GM19397 (cell line): ENCODE results near the gene SMIM24.
"Not testable (repeated sequence)": the region's sequence is repeated elsewhere in the genome, so short reads cannot be mapped to it uniquely, and the experiment has no call there.

Experiments
- ATAC-seq: cut with Tn5 transposase; IDR thresholded peaks from one replicate; pipeline ENCODE4 v1.9.1; 2021; ENCODE audit warnings: mild to moderate bottlenecking, moderate library complexity; ENCODE audit not compliant: unreplicated experiment

SMIM24 gene

GRCh38 chr19:3480383-3481091 lies at the start of gene SMIM24:
Gene SMIM24, minus strand, starts transcription at chr19:3480525. Its CDS starts 62 bp downstream, at chr19:3480463.
- no peak for ATAC-seq

DNA sequence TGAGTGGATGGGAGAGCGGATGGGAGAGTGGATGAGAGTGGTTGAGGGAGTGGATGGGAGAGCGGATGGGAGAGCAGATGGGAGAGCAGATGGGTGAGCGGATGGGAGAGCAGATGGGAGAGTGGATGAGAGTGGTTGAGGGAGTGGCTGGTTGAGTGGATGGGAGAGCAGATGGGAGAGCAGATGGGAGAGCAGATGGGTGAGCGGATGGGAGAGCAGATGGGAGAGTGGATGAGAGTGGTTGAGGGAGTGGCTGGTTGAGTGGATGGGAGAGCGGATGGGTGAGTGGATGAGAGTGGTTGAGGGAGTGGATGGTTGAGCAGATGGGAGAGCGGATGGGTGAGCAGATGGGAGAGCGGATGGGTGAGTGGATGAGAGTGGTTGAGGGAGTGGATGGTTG lies 49.0 kb upstream of the SMIM24 start:
- ATAC-seq, result not testable (repeated sequence)

DNA sequence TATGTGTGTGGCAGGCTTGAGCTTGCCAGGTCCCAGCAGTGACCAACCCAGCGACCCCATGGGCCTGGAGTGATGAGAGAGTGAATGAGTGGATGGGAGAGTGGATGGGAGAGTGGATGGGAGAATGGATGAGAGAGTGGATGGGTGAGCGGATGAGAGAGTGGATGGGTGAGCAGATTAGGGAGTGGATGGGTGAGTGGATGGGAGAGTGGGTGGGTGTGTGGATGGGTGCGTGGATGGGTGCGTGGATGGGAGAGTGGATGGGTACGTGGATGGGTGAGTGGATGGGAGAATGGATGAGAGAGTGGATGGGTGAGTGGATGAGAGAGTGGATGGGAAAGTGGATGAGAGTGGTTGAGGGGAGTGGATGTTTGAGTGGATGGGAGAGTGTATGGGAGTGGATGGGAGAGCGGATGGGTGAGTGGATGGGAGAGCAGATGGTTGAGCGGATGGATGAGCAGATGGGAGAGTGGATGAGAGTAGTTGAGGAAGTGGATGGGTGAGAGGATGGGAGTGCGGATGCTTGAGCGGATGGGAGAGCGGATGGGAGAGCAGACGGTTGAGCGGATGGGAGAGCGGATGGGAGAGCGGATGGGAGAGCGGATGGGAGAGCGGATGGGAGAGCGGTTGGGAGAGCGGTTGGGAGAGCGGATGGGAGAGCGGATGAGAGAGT lies 48.4 kb upstream of the SMIM24 start:
- no peak for ATAC-seq

DNA sequence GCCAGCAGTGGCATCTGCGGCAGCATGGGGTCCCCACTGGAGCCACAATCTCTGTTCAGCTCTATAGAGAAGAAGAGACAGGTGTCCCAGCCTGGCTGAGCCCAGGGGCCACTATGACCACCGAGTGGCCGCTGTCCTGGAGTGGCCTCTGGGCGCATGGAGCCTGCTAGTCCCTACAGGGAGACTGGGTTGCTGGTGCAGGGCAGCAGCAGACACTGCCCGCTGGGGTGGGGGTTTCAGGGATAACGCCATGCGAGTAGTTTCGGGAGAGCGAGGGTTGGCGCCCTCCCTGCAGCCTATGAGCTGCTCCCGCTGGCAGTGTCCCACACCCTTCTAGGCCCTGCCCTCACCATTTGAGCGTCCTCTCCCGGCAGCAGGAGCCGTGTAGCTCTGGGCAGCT lies 47.8 kb upstream of the SMIM24 start:
- no peak for ATAC-seq

GRCh38 chr19:3527238-3527910 lies 47.0 kb upstream of the SMIM24 start:
- no peak for ATAC-seq

GRCh38 chr19:3526507-3527237 lies 46.3 kb upstream of the SMIM24 start:
- ATAC-seq, result no peak

DNA sequence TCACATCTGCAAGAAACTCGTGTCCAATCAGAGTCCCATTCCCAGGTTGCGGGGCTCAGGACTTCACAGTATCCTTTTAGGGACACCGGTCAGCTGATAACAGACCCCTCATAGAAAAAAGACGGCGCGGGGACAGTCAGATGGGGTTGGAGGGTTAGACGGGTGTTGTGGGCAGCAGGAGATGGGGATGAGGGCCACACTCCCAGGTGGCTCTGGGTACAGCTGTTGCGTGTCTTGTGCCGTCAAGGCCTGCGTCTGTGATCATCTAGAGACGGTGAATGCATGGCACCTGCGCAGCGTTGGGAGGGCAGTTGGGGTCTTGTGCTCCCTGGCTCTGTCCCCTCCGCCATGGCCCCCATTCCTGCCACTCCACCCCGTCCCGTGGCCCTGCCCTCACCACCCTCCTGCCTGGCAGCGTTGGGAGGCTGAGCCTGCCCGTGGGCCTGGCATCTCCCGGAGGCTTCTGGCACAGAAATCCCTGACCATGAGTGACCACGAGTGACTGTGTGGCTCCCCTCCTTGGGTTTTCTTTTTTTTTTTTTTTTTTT lies 44.7 kb upstream of the SMIM24 start:
- ATAC-seq, result no peak

GRCh38 chr19:3524078-3524842 lies 43.9 kb upstream of the SMIM24 start:
- no peak for ATAC-seq

GRCh38 chr19:3523361-3524077 lies 43.2 kb upstream of the SMIM24 start:
- no peak for ATAC-seq

- ATAC-seq, result no peak
Measured at GRCh38 chr19:3522421-3523360, 42.4 kb upstream of the SMIM24 start.

GRCh38 chr19:3521104-3521445 lies 40.8 kb upstream of the SMIM24 start:
- ATAC-seq, result no peak

DNA sequence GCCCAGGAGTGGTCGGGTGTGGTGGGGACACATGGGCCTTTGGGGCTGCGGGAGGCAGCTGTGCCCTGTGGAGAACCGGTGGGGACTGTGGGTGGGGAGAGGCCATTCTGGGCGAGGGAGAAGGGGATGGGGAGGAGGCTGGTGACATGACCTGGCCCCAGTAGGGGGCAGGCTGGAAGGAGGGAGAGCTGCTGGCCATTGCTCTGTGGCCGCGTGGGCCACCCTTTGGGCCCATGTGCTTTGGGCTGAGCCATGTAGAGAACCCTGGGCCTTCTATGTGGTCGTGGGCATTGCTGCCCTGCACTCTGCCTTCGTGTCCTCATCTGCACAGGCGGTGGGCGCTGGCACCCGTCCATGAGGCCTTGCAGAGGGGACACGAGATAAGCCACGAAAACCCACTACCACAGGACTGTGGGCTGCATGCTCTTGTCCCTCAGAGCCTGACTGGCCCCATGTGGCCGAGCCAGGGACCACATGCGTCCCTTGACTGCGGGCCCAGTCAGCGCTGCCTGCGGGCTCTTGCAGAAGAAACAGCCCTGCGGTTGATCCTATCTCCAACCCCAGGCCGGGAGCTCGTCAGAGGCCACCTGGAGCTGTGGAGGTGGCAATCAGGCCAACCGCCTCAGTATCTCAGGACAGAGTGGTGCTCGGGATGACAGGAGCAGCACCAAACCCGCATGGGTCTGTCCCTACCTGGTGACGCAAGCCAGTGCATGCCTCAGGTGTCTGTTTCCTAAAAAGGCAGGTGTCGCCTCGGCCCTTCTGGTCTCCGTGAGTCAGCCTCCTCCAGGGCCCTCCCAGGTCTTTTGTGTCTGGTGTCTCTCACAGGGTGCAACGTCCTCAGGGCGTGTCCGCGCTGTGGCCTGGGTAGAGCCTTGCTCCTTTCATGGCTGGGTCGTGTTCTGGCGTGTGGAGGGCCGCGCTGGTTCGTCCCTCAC lies 40.1 kb upstream of the SMIM24 start:
- no peak for ATAC-seq

GRCh38 chr19:3519126-3519525 lies 38.8 kb upstream of the SMIM24 start:
- ATAC-seq, result no peak

- ATAC-seq, result no peak
Measured at GRCh38 chr19:3518659-3519058, 38.3 kb upstream of the SMIM24 start.

GRCh38 chr19:3518255-3518654 lies 37.9 kb upstream of the SMIM24 start:
- no peak for ATAC-seq

- ATAC-seq, result no peak
Measured at GRCh38 chr19:3517638-3518037, 37.3 kb upstream of the SMIM24 start.

- no peak for ATAC-seq
Measured at GRCh38 chr19:3516675-3517207, 36.4 kb upstream of the SMIM24 start.
